ENCODE results near the gene RTN4RL1.
"Not testable (repeated sequence)": the region's sequence is repeated elsewhere in the genome, so short reads cannot be mapped to it uniquely, and the experiment has no call there.

RTN4RL1 gene

DNA sequence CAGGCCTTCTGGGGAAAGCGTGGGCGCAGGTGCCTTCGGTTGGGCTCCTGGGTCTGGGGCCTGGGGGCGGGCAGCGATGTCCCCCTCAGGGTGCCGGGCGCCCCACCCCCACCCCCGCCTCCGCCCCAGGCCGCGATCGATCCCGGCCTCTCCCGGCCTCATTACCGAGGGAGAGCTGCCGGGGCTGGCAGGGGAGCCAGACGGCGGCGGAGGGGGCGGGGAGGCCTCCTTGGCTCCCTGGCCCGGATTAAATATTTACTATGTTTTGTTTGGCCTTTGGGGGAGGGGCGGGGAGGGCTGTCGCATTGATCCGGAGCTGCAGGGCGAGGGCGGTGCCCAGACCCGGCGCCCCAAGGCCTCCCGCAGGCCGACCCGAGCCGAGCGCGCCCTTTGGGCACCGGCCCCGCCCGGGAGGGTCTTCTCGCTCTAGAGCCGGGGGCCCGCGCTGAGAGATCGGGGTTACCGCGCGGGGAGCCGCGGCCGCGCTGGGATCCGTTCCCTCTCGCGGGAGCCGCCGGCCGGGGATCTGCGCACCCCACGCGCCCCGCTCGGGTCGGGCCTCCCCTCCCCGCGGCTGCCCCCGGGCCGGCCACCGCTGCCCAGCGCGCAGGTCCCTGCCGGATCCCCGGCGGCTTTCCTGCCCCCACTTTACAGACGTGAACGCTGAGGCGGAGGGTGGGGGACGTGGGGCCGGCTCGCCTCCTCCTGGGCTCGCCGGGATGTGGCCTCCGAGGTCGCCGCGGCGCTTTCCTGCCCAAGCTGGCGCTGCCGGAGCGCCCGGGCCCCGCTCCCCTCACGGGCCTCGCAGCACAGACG is 27.0 kb downstream of the RTN4RL1 start:
- Mint-ChIP-seq H3K4me3 (no peak overlapping the region), H3K27ac (no peak overlapping the region), H3K27me3 (peaks cover 26% of the 10 kb centered on the region), H3K9me3 (no peaks in the 10 kb centered on the region), H3K4me1 (no peaks in the 10 kb centered on the region), H3K36me3 (ENCODE audit: low read depth) (no peaks in the 10 kb centered on the region)
- ATAC-seq (no peak), DNase-seq (no peak)

DNA sequence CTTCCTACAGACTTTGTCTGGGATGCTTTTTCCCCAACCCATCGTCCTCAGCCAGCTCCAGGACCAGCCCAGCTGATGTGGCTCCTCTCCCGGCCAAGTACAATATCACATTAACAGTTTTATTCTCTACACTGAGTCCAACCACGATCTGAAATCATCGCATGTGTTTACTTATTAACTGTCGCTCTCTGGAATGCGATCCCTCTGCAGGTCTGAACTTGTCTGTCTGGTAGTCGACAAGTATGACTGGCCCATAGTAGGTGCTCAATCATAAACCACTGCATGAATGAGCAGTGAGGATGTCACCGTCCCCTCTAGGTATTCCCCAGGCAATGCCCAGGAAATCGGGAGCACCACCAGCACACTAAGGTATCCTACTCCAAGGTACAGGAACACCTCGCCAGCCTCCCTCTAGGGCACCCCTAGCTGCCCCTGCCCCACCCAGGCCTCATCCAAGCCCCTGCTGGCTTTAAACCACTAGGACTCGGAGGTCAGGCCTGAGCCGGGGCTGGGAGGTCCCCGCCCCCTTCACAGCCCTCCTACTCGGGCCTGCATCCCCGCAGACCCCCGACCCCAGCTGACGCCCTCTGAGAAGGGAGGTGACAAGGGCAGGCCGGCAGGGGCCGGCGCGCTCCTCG is 27.7 kb downstream of the RTN4RL1 start:
- H3K9me3 Mint-ChIP-seq, result no peaks in the 10 kb centered on the region
- no peak overlapping the region for H3K4me3 Mint-ChIP-seq
- H3K27me3 Mint-ChIP-seq, result peaks cover 26% of the 10 kb centered on the region
- H3K4me1 Mint-ChIP-seq, result no peaks in the 10 kb centered on the region
- H3K27ac Mint-ChIP-seq, result no peak overlapping the region
- DNase-seq (no peak), ATAC-seq (no peak)
- no peaks in the 10 kb centered on the region for H3K36me3 Mint-ChIP-seq (ENCODE audit: low read depth)

GRCh38 chr17:1996800-1997288 is 28.3 kb downstream of the RTN4RL1 start:
- peaks cover 26% of the 10 kb centered on the region for H3K27me3 Mint-ChIP-seq
- no peak overlapping the region for H3K27ac Mint-ChIP-seq
- no peak for DNase-seq
- no peaks in the 10 kb centered on the region for H3K9me3 Mint-ChIP-seq
- ATAC-seq, result no peak
- H3K36me3 Mint-ChIP-seq (ENCODE audit: low read depth), result no peaks in the 10 kb centered on the region
- H3K4me3 Mint-ChIP-seq, result no peak overlapping the region
- no peaks in the 10 kb centered on the region for H3K4me1 Mint-ChIP-seq

DNA sequence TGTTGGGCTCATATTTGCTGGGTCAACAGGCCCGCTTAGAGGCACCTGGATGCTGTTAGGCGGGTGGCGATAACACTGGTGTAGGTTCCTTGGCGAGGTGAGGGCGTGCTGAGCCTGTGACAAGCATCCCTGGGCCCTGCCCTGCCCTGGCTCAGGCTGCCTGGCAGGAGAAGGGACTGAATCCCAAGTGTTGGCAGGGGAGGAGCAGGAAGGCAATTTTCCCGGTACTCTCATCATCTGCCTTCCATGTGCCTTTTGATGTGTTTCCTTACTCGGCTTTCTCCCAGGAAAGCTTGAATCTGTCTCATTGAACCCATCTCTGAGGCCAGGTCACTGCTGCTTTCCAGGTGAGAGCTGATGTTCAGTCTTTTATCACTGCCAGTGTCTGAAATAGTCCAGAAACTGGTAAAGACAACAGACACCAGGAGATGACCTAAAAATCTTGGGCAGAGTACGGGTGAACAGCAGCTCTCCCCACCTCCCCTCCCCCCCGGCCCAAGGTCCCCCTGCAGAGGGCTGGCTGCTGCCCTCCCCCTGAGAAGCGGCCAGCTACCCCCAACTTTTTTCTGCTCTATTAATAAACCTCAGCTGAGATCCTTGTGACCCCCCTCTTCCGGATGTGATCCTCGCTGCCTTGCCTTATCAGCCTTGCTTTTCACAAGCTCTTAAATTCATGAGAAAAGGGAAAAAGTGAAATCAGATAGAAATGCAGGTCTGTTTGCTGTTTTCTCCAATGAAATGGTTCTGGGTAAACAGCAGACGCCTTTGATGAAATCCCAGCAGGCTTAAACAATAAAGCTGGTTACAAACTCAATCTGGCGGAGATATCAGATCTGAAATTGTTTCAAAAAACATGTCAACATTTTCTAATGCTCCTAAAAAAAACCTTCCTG is 29.0 kb downstream of the RTN4RL1 start:
- Mint-ChIP-seq H3K4me3 (no peak overlapping the region), H3K36me3 (ENCODE audit: low read depth) (no peaks in the 10 kb centered on the region), H3K9me3 (no peaks in the 10 kb centered on the region), H3K27ac (no peak overlapping the region), H3K4me1 (no peaks in the 10 kb centered on the region), H3K27me3 (peaks cover 27% of the 10 kb centered on the region)
- DNase-seq (no peak), ATAC-seq (no peak)

DNA sequence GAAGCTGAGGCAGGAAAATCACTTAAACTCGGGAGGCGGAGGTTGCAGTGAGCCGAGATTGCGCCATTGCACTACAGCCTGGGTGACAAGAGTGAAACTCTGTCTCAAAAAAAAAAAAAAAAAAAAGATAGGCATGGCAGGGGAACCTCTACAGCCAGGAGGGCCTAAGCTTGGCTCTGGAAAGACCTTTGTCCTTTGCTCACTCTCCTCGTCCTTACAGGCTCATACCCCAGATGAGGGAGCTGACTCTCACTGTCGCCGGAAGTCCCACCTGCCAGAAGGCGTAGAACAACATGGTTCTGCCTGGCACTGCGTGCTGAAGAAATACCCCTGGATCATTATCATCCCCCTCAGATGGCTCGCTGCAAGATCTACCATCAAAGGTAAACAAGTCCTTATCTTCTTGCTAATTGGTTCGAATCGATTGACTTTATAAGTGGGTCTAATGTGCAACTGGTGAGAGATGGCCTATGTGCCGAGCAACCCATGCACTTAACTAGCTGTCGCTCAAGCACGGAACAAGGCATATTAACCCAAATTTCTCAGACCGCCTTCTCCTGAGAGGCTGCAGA is 29.7 kb downstream of the RTN4RL1 start:
- H3K36me3 Mint-ChIP-seq (ENCODE audit: low read depth), result no peaks in the 10 kb centered on the region
- no peaks in the 10 kb centered on the region for H3K4me1 Mint-ChIP-seq
- H3K4me3 Mint-ChIP-seq, result no peak overlapping the region
- ATAC-seq (no peak), DNase-seq (no peak)
- no peaks in the 10 kb centered on the region for H3K9me3 Mint-ChIP-seq
- H3K27me3 Mint-ChIP-seq, result peaks cover 27% of the 10 kb centered on the region
- H3K27ac Mint-ChIP-seq, result no peak overlapping the region

DNA sequence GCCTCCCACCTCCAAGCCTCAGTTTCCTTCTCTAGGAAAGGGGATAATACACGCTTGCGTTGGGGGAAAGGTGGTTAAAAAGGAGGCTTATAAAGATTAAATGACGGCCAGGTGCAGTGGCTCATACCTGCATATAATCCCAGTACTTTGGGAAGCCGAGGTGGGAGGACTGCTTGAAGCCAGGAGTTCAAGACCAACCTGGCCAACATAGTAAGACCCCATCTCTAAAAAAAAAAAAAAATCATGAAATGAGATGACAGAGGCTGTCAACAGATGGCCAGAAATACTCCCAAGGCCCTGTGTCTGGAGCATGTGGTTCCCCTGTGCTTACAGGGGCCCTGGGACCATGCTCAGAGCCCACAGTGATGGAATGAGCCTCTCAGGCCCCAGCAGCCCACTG is 30.4 kb downstream of the RTN4RL1 start:
- Mint-ChIP-seq H3K4me3 (no peak overlapping the region), H3K9me3 (no peaks in the 10 kb centered on the region), H3K27ac (no peak overlapping the region), H3K36me3 (ENCODE audit: low read depth) (no peaks in the 10 kb centered on the region), H3K27me3 (peaks cover 22% of the 10 kb centered on the region), H3K4me1 (no peaks in the 10 kb centered on the region)
- ATAC-seq, result no peak
- DNase-seq, result no peak

DNA sequence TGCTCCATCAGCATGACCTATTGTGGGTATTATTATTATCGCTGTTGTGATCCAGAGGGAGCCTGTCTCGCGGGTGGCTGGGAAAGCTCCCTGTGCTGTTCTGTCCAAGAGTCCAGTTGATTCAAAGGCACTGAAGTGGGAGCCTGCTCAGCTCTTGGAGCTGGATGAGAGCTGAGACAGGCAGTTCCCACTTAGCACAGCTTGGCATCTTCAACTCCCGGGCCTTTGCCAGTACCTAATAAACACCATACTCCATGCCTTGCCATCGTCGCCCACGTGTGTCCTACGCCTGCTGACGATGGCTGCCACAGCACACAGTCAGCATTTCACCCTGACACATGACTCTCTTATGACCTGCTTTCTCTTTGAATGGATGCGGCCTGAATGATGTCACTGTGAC is 32.6 kb downstream of the RTN4RL1 start:
- Mint-ChIP-seq H3K4me3 (no peak overlapping the region), H3K27ac (no peak overlapping the region), H3K27me3 (peaks cover 12% of the 10 kb centered on the region), H3K4me1 (no peaks in the 10 kb centered on the region), H3K36me3 (ENCODE audit: low read depth) (no peaks in the 10 kb centered on the region), H3K9me3 (no peaks in the 10 kb centered on the region)
- DNase-seq (no peak), ATAC-seq (no peak)

- no peak for ATAC-seq
- no peaks in the 10 kb centered on the region for H3K4me1 Mint-ChIP-seq
- H3K27me3 Mint-ChIP-seq, result peaks cover 2% of the 10 kb centered on the region
- no peak overlapping the region for H3K4me3 Mint-ChIP-seq
- DNase-seq, result no peak
- no peaks in the 10 kb centered on the region for H3K36me3 Mint-ChIP-seq (ENCODE audit: low read depth)
- no peak overlapping the region for H3K27ac Mint-ChIP-seq
- H3K9me3 Mint-ChIP-seq, result no peaks in the 10 kb centered on the region
Observed at GRCh38 chr17:1989135-1989534, 36.0 kb downstream of the RTN4RL1 start.

GRCh38 chr17:1986783-1987451 is 38.2 kb downstream of the RTN4RL1 start:
- DNase-seq (no peak), ATAC-seq (no peak)
- H3K4me3 Mint-ChIP-seq, result no peak overlapping the region
- no peak overlapping the region for H3K27ac Mint-ChIP-seq
- H3K9me3 Mint-ChIP-seq, result no peaks in the 10 kb centered on the region
- no peaks in the 10 kb centered on the region for H3K4me1 Mint-ChIP-seq
- peaks cover 2% of the 10 kb centered on the region for H3K27me3 Mint-ChIP-seq
- H3K36me3 Mint-ChIP-seq (ENCODE audit: low read depth), result no peaks in the 10 kb centered on the region

- Mint-ChIP-seq H3K36me3 (ENCODE audit: low read depth) (no peaks in the 10 kb centered on the region), H3K9me3 (no peaks in the 10 kb centered on the region), H3K27ac (no peak overlapping the region), H3K4me3 (no peak overlapping the region), H3K27me3 (no peaks in the 10 kb centered on the region), H3K4me1 (no peaks in the 10 kb centered on the region)
- DNase-seq (no peak), ATAC-seq (no peak)
Observed at GRCh38 chr17:1985686-1986085, 39.4 kb downstream of the RTN4RL1 start.

GRCh38 chr17:1985093-1985492 is 40.0 kb downstream of the RTN4RL1 start:
- no peaks in the 10 kb centered on the region for H3K4me1 Mint-ChIP-seq
- H3K9me3 Mint-ChIP-seq, result no peaks in the 10 kb centered on the region
- DNase-seq, result no peak
- H3K4me3 Mint-ChIP-seq, result no peak overlapping the region
- no peak for ATAC-seq
- no peaks in the 10 kb centered on the region for H3K27me3 Mint-ChIP-seq
- no peak overlapping the region for H3K27ac Mint-ChIP-seq
- no peaks in the 10 kb centered on the region for H3K36me3 Mint-ChIP-seq (ENCODE audit: low read depth)

GRCh38 chr17:1982793-1983366 is 42.3 kb downstream of the RTN4RL1 start:
- H3K4me3 Mint-ChIP-seq; H3K27me3 Mint-ChIP-seq; H3K27ac Mint-ChIP-seq; H3K9me3 Mint-ChIP-seq; H3K36me3 Mint-ChIP-seq (ENCODE audit: low read depth); H3K4me1 Mint-ChIP-seq; DNase-seq; ATAC-seq: not testable (repeated sequence)

- ATAC-seq (no peak), DNase-seq (no peak)
- H3K4me1 Mint-ChIP-seq, result peaks cover 7% of the 10 kb centered on the region
- H3K27ac Mint-ChIP-seq, result no peak overlapping the region
- peaks cover 8% of the 10 kb centered on the region for H3K27me3 Mint-ChIP-seq
- no peak overlapping the region for H3K4me3 Mint-ChIP-seq
- no peaks in the 10 kb centered on the region for H3K9me3 Mint-ChIP-seq
- no peaks in the 10 kb centered on the region for H3K36me3 Mint-ChIP-seq (ENCODE audit: low read depth)
Observed at GRCh38 chr17:1980665-1981250, 44.4 kb downstream of the RTN4RL1 start.
